22Rv1 (cell line): ENCODE data around the gene ZFC3H1.

Experiments used
- CTCF ChIP-seq: fragments of 450-650 bp; IDR thresholded peaks from 2 replicates; pipeline ENCODE4 v1.5.1; 2017; ENCODE audit warnings: mild to moderate bottlenecking
- ZFX ChIP-seq: fragments of 450-650 bp; IDR thresholded peaks from 2 replicates; pipeline ENCODE4 v1.6.1; 2017; ENCODE audit warnings: antibody characterized with exemption, borderline replicate concordance

GRCh38 chr12:71605039-71605438 lies 58.6 kb downstream of the ZFC3H1 start:
- TF ChIP-seq CTCF (no peak), ZFX (no peak)
